BE2C (cell line): ENCODE results near the gene ADD3.
"Not testable (repeated sequence)": the region's sequence is repeated elsewhere in the genome, so short reads cannot be mapped to it uniquely, and the experiment has no call there.

Source experiments
- DNase-seq: peaks from one replicate; pipeline ENCODE4 v3.0.0-alpha.2; 2020
- H3K27me3 ChIP-seq: fragments of 250-450 bp; sonication (Bioruptor Pico); 2 replicates; pipeline ENCODE4 v1.5.1; 2020; ENCODE audit warnings: mild to moderate bottlenecking
- H3K36me3 ChIP-seq: fragments of 250-450 bp; sonication (Bioruptor Pico); 2 replicates; pipeline ENCODE4 v1.5.1; 2020; ENCODE audit warnings: mild to moderate bottlenecking
- H3K4me1 ChIP-seq: fragments of 250-450 bp; sonication (Bioruptor Pico); 2 replicates; pipeline ENCODE4 v1.5.1; 2020
- H3K4me3 ChIP-seq: 2 replicates; pipeline ENCODE4 v1.5.1; 2011; ENCODE audit warnings: low read depth, low read length
- H3K9me3 ChIP-seq: fragments of 250-450 bp; sonication (Bioruptor Pico); 2 replicates; pipeline ENCODE4 v1.5.1; 2020
- TF ChIP-seq, protein P1 (sequence below): IDR thresholded peaks from 2 replicates; pipeline ENCODE4 v1.5.1; 2012; ENCODE audit warnings: mild to moderate bottlenecking, low read depth, low read length

ADD3 gene

DNA sequence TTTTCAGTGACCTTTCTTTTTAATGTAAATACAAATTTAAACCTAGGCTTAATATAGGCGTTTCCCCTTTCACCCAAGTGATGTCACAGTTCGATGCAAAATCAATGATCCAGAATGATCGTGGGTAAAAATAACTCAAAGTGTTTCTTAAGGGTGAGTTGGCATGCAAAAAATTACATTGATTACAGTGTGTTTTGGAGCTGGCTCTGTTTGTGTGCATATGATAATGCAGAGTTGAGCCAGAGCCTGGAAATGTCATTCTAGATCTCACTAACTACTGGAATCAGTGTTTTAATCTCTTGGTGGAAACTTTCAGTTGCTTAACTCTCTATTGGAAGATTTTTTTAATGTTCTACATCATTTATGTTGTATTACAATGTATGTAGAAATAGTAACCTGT is 127.1 kb downstream of the ADD3 start:
- no peaks in the 10 kb centered on the region for H3K9me3 ChIP-seq
- H3K4me1 ChIP-seq, result no peaks in the 10 kb centered on the region
- H3K27me3 ChIP-seq, result no peaks in the 10 kb centered on the region
- no peak overlapping the region for H3K4me3 ChIP-seq
- TF ChIP-seq, protein P1, sequence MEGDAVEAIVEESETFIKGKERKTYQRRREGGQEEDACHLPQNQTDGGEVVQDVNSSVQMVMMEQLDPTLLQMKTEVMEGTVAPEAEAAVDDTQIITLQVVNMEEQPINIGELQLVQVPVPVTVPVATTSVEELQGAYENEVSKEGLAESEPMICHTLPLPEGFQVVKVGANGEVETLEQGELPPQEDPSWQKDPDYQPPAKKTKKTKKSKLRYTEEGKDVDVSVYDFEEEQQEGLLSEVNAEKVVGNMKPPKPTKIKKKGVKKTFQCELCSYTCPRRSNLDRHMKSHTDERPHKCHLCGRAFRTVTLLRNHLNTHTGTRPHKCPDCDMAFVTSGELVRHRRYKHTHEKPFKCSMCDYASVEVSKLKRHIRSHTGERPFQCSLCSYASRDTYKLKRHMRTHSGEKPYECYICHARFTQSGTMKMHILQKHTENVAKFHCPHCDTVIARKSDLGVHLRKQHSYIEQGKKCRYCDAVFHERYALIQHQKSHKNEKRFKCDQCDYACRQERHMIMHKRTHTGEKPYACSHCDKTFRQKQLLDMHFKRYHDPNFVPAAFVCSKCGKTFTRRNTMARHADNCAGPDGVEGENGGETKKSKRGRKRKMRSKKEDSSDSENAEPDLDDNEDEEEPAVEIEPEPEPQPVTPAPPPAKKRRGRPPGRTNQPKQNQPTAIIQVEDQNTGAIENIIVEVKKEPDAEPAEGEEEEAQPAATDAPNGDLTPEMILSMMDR, result no peak
- peaks cover 30% of the 10 kb centered on the region for H3K36me3 ChIP-seq
- no peak for DNase-seq

DNA sequence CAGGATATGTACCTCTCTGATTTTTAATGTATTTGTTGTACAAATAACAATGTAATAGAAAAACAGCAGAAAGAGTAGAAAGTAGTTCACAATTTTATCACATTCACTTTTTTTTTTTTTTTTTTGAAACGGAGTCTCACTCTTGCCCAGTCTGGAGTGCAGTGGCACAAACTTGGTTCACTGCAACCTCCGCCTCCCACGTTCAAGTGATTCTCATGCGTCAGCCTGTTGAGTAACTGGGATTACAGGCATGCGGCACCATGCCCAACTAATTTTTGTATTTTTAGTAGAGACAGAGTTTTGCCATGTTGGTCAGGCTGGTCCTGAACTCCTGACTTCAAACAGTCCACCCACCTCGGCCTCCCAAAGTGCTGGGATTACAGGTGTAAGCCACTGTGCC is 128.1 kb downstream of the ADD3 start:
- H3K4me1 ChIP-seq, DNase-seq, H3K27me3 ChIP-seq, H3K4me3 ChIP-seq, H3K9me3 ChIP-seq: not testable (repeated sequence)
- peaks cover 25% of the 10 kb centered on the region for H3K36me3 ChIP-seq

DNA sequence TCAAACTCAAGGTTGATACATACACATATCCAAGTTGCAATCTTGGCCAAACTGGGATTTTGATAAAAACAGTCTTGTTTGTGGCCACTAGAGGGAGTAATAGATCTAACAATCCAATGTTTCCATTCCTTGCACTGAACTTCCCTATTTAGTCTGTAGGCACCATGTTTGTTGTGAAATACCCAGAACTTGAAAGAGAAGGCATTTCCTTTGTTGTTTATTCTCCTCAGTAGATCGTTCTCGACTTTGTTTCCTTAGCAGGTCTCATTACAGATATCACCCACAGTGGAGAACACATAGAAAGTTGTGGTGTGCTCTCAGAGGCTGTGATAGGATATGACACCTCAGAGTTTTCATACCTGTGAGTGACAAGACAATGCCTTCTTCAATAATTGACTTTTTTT is 129.4 kb downstream of the ADD3 start:
- TF ChIP-seq, protein P1, result peak; percentile 71
- no peak for DNase-seq
- H3K4me1 ChIP-seq, result peaks cover 5% of the 10 kb centered on the region

DNA sequence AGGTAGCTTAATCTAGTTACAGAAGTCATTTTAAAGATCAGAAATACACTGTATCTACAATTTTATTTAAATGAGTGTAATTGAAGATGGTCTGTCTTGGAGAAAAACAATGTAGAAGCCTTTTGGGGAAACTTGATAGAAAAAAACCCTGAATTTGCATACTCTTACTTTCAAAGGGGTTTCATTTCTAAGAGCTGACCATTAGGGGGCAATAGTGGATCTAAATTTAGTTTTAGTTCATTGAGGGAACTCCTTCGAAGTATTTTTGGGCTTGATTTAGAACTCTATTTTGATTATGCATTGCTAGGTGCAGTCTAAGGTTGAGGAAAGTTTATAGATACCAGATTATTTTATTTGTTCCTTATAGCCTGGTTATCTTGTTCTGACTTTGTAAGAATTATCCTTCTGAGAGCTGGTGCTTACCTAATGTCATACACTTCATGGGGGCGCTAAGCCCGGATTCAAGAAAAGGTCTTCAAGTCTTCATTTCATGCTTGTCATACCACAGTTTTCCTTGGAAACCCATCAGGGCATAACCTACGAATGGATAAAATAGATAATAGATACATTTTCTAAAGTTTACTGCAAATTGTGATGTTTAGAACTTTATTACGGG is 130.5 kb downstream of the ADD3 start:
- Histone ChIP-seq H3K4me3 (no peak overlapping the region), H3K27me3 (no peaks in the 10 kb centered on the region), H3K9me3 (no peaks in the 10 kb centered on the region), H3K4me1 (peaks cover 8% of the 10 kb centered on the region), H3K36me3 (0 out of 2 replicates have a peak, but pooled peaks cover 5% of the 10 kb centered on the region)
- no peak for DNase-seq
- TF ChIP-seq, protein P1, result peak; percentile 60

More for the DNA sequence above, 129.4 kb downstream of the ADD3 start:
- no peak overlapping the region for H3K4me3 ChIP-seq
- H3K27me3 ChIP-seq, result no peaks in the 10 kb centered on the region
- peaks cover 12% of the 10 kb centered on the region for H3K36me3 ChIP-seq
- H3K9me3 ChIP-seq, result no peaks in the 10 kb centered on the region

DNA sequence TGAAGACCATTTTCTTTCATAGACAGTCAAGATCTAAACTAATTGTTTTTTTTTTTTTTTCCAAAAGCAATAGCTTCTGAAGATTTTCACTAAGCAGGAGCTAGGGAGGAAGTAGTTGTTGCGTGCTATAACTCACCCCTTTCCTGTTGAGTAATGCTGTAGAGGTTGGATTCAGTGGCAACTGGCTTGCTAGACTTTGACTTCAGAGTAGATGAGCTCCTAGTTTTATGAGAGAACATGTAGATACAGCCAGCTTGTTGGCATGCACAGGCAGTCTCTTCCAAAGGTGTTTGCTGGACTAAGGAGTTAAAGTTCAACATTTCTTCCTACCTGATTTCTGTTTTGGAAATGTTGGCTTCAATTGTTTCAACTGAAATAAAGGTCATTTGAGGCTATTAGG is 133.4 kb downstream of the ADD3 start:
- Histone ChIP-seq H3K4me1 (peaks cover 8% of the 10 kb centered on the region), H3K9me3 (no peaks in the 10 kb centered on the region), H3K4me3 (no peak overlapping the region), H3K36me3 (no peaks in the 10 kb centered on the region), H3K27me3 (no peaks in the 10 kb centered on the region)
- DNase-seq, result no peak
- TF ChIP-seq, protein P1, result no peak

DNA sequence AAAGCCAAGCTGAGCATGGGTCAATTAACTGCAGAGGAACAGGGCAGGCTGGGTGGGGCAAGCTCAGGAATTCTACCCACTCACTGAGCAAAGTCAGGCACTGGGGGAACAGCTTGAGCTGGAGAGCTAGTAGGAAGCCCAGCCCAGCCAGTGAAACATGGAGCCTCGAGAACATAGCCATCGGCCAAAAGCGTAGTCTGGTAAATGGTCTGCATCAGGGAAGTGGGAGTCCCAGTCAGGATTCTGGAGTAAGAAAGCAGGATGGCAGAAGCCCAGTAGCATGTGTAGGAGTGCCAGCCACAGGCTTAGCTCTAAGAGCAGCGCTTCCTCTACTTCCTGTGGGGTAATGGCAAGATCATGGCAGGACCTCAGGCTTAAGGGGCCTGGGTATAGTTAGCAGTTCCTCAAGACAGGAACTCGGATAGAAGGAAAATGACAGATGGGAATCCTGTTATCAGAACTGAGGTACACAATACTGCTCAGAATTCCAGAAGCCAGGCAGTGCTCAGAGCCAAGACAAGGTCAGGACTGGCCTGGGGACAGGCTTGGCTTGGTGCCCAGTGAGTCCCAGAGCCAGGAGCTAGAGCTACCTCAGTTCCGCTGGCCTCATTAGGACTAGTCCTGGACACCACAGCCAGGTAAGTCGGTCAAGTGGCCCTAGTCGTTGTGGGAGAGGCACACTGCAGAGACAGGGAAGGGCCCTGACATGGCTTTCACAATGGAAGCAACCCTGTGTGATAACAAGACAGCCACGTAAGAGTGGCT is 134.3 kb downstream of the ADD3 start:
- peaks cover 8% of the 10 kb centered on the region for H3K4me1 ChIP-seq
- H3K27me3 ChIP-seq, result no peaks in the 10 kb centered on the region
- no peaks in the 10 kb centered on the region for H3K36me3 ChIP-seq
- no peaks in the 10 kb centered on the region for H3K9me3 ChIP-seq
- no peak overlapping the region for H3K4me3 ChIP-seq
- TF ChIP-seq, protein P1, result no peak
- DNase-seq, result peak; percentile 59
